A549 (cell line): ENCODE measurements around the gene LRCH1. TPM values are rescaled to one million over a fixed set of nuclear protein-coding genes. Genes with fewer than 3 reads are reported as not detected.
A peak's percentile ranks its signal among the peaks of the same experiment; 100 is the strongest.

Experiments used
- ATAC-seq, 2 experiments: fragments of 200-7000 bp in 1 of 2; fragments of >200 bp in 1 of 2; cut with Nextera tagmentation in 1 of 2; cut with Tn5 transposase in 1 of 2; 3 replicates each; pipeline versions ENCODE4 v1.8.0 to v1.9.1; 2018 to 2020; ENCODE audit warnings: mild to moderate bottlenecking in 1 of 2, moderate library complexity in 1 of 2
- CTCF ChIA-PET: fragments of 300-600 bp; sonication (Branson Sonifier 250); formaldehyde crosslinking; extraction: SDS; loops from one replicate; lab custom pipeline; 2021; ENCODE audit warnings: antibody characterized with exemption, inconsistent platforms; lab: Yijun Ruan, JAX
- POLR2A ChIA-PET: fragments of 350-600 bp; formaldehyde crosslinking; extraction: SDS; loops from one replicate; lab custom pipeline; 2021; ENCODE audit warnings: antibody characterized with exemption, inconsistent platforms; lab: Yijun Ruan, JAX
- DNase-seq, 2 experiments: peaks; one replicate each; pipeline versions ENCODE4 v3.0.0 to v3.0.0-alpha.2; 2011 to 2016; ENCODE audit warnings: low read depth in 1 of 2, low spot score in 1 of 2
- FAIRE-seq: peaks from 2 replicates; lab custom pipeline; 2011; peaks lifted over from hg19 to GRCh38; lab: Jason Lieb, UNC
- H3K27ac ChIP-seq, 2 experiments: fragments of >200 bp; sonication (Bioruptor Twin); formaldehyde crosslinking; 3 replicates each; pipeline ENCODE4 v1.5.1; 2016 to 2017
- H3K4me1 ChIP-seq: fragments of >200 bp; sonication (Bioruptor Twin); formaldehyde crosslinking; 3 replicates; pipeline ENCODE4 v1.6.1; 2016
- H3K4me2 ChIP-seq: fragments of >200 bp; sonication (Bioruptor Twin); formaldehyde crosslinking; 3 replicates; pipeline ENCODE4 v1.6.1; 2016
- H3K4me3 ChIP-seq: fragments of >200 bp; sonication (Bioruptor Twin); formaldehyde crosslinking; 3 replicates; pipeline ENCODE4 v1.5.1; 2016
- H3K9me3 ChIP-seq: fragments of >200 bp; sonication (Bioruptor Twin); formaldehyde crosslinking; 3 replicates; pipeline ENCODE4 v1.6.1; 2016
- ATOH8 ChIP-seq: fragments of 250-450 bp; sonication (Bioruptor Pico); IDR thresholded peaks from 2 replicates; pipeline ENCODE4 v1.5.0; 2020; ENCODE audit warnings: low read depth, mild to moderate bottlenecking, moderate library complexity
- BCL3 ChIP-seq: fragments of >200 bp; sonication (Bioruptor Twin); formaldehyde crosslinking; IDR thresholded peaks from 3 replicates; pipeline ENCODE4 v1.6.1; 2016
- BHLHE40 ChIP-seq: IDR thresholded peaks from 2 replicates; pipeline ENCODE4 v1.6.1; 2012; ENCODE audit warnings: low read depth, low read length, inconsistent platforms
- CBX2 ChIP-seq: fragments of 200-600 bp; sonication (generic); IDR thresholded peaks from 2 replicates; pipeline ENCODE4 v1.6.1; 2016; ENCODE audit warnings: low read depth, mild to moderate bottlenecking, borderline replicate concordance
- CHD2 ChIP-seq: fragments of 150-350 bp; IDR thresholded peaks from 2 replicates; pipeline ENCODE4 v1.6.1; 2014; ENCODE audit warnings: low read length; ENCODE audit not compliant: partially characterized antibody
- CHD4 ChIP-seq: fragments of 200-600 bp; sonication (generic); IDR thresholded peaks from 2 replicates; pipeline ENCODE4 v1.6.1; 2016; ENCODE audit warnings: antibody characterized with exemption, mild to moderate bottlenecking, borderline replicate concordance
- EHF ChIP-seq: fragments of 250-450 bp; sonication (Bioruptor Pico); IDR thresholded peaks from 2 replicates; pipeline ENCODE4 v1.5.0; 2020; ENCODE audit warnings: mild to moderate bottlenecking
- ELK1 ChIP-seq: fragments of 150-350 bp; IDR thresholded peaks from 2 replicates; pipeline ENCODE4 v1.6.1; 2014; ENCODE audit warnings: low read depth, mild to moderate bottlenecking, low read length
- FOSB ChIP-seq: fragments of 250-450 bp; sonication (Bioruptor Pico); IDR thresholded peaks from 2 replicates; pipeline ENCODE4 v1.5.0; 2020; ENCODE audit warnings: mild to moderate bottlenecking, moderate library complexity
- HEYL ChIP-seq: fragments of 250-450 bp; sonication (Bioruptor Pico); IDR thresholded peaks from 2 replicates; pipeline ENCODE4 v1.8.0; 2021; ENCODE audit warnings: mild to moderate bottlenecking, moderate library complexity
- JUNB ChIP-seq: fragments of >200 bp; sonication (Bioruptor Twin); formaldehyde crosslinking; IDR thresholded peaks from 2 replicates; pipeline ENCODE4 v1.6.1; 2016
- KDM1A ChIP-seq: fragments of 200-600 bp; sonication (generic); IDR thresholded peaks from 2 replicates; pipeline ENCODE4 v1.6.1; 2016; ENCODE audit warnings: low read depth, mild to moderate bottlenecking
- MAX ChIP-seq: IDR thresholded peaks from 2 replicates; pipeline ENCODE4 v1.6.1; 2012
- NPAS2 ChIP-seq: fragments of 250-450 bp; sonication (Bioruptor Pico); IDR thresholded peaks from 2 replicates; pipeline ENCODE4 v1.8.0; 2022; ENCODE audit warnings: mild to moderate bottlenecking, moderate library complexity, borderline replicate concordance
- PHF8 ChIP-seq: fragments of 200-600 bp; sonication (generic); IDR thresholded peaks from 2 replicates; pipeline ENCODE4 v1.6.1; 2016; ENCODE audit warnings: low read depth, mild to moderate bottlenecking, antibody characterized with exemption, moderate library complexity, borderline replicate concordance
- RAD21 ChIP-seq, 2 experiments: fragments of >200 bp in 1 of 2; sonication (Bioruptor Twin) in 1 of 2; formaldehyde crosslinking in 1 of 2; IDR thresholded peaks in 1 of 2; conservative IDR thresholded peaks in 1 of 2; 2 replicates in 1 of 2; 3 replicates in 1 of 2; pipeline ENCODE4 v1.6.1; 2012 to 2018; ENCODE audit warnings: inconsistent platforms in 1 of 2
- SMC3 ChIP-seq: fragments of >200 bp; sonication (Bioruptor Twin); formaldehyde crosslinking; IDR thresholded peaks from 3 replicates; pipeline ENCODE4 v1.6.1; 2018; ENCODE audit warnings: inconsistent platforms
- TFCP2L1 ChIP-seq: fragments of 250-450 bp; sonication (Bioruptor Pico); IDR thresholded peaks from 2 replicates; pipeline ENCODE4 v1.5.0; 2021; ENCODE audit warnings: mild to moderate bottlenecking
- ZFP36 ChIP-seq: fragments of 450-650 bp; IDR thresholded peaks from 2 replicates; pipeline ENCODE4 v1.6.1; 2014; ENCODE audit warnings: borderline replicate concordance; ENCODE audit not compliant: partially characterized antibody
- ZSCAN20 ChIP-seq: fragments of 250-450 bp; sonication (Bioruptor Pico); IDR thresholded peaks from 2 replicates; pipeline ENCODE4 v1.8.0; 2022; ENCODE audit warnings: mild to moderate bottlenecking, moderate library complexity
- WGBS: methylation state at CpG from one replicate; pipeline ENCODE4 v1.1.6; 2017; ENCODE audit errors: missing lambda C conversion rate; 5-methylcytosine and 5-hydroxymethylcytosine counted together
- polyA plus RNA-seq, 4 experiments: library from polyadenylated mRNA; depleted of rRNA in 3 of 4; stranded (reverse); fragments of >200 nt; fragmentation: RNase III in 1 of 4; extraction: RNeasy Plus Mini Kit Qiagen cat#74134 plus additional on column Dnase treatment in 1 of 4; gene quantifications; 2 replicates in 3 of 4; 3 replicates in 1 of 4; pipeline ENCODE4 v1.2.3, GENCODE V29; 2011 to 2017

Gene LRCH1
- polyA plus RNA-seq, 2 of the 4 experiments (the other 2 are of a cell fraction): 8.5 to 16.4 TPM

GRCh38 chr13:46596466-46596865, 43.5 kb downstream of the LRCH1 start:
- Histone ChIP-seq H3K4me3 (no peak overlapping the region), H3K9me3 (no peaks in the 10 kb centered on the region), H3K4me1 (peaks cover 47% of the 10 kb centered on the region), H3K4me2 (no peak overlapping the region; the same call in 2 of the 3 replicates), H3K27ac (peak overlapping the region in 1 of 2 experiments; percentile 44; a peak in 1 of 6 replicates)
- POLR2A ChIA-PET: no interaction called here
- ATAC-seq: no peak
- no peak for FAIRE-seq
- TF ChIP-seq ZFP36 (no peak), TFCP2L1 (CRISPR knock-in tag) (no peak), ATOH8 (CRISPR knock-in tag) (no peak), CHD4 (no peak), HEYL (CRISPR knock-in tag) (no peak)
- CTCF ChIA-PET: interaction anchor here (1.0 to 1.5 kb wide), 3 partner anchors 18 to 125 kb away, joined by 3 to 6 read pairs (median 3); no protein-coding TSS in a partner anchor
- DNase-seq: no peak
- 96% methylated on average over 6 of the region's 6 CpGs for WGBS

GRCh38 chr13:46598140-46598819, 45.3 kb downstream of the LRCH1 start:
- ATAC-seq: no peak
- no peak for TF ChIP-seq CHD4
- POLR2A ChIA-PET: no interaction called here
- no peak overlapping the region for H3K4me3 ChIP-seq
- FAIRE-seq: no peak
- DNase-seq: no peak
- H3K27ac ChIP-seq: no peak overlapping the region
- peaks cover 65% of the 10 kb centered on the region for H3K4me1 ChIP-seq
- 96% methylated on average over 7 of the region's 7 CpGs for WGBS
- no peaks in the 10 kb centered on the region for H3K9me3 ChIP-seq
- H3K4me2 ChIP-seq: no peak overlapping the region
- CTCF ChIA-PET: no interaction called here

GRCh38 chr13:46598820-46599180, 45.8 kb downstream of the LRCH1 start:
- DNase-seq (no peak), FAIRE-seq (no peak), ATAC-seq (no peak)
- Histone ChIP-seq H3K4me3 (no peak overlapping the region), H3K27ac (no peak overlapping the region), H3K4me2 (no peak overlapping the region), H3K9me3 (no peaks in the 10 kb centered on the region), H3K4me1 (peaks cover 65% of the 10 kb centered on the region)
- ChIA-PET CTCF (no interaction called here), POLR2A (no interaction called here)
- TF ChIP-seq JUNB (no peak), ZSCAN20 (CRISPR knock-in tag) (no peak), EHF (no peak), SMC3 (no peak), CBX2 (no peak), PHF8 (no peak)
- WGBS: 91% methylated on average over 2 of the region's 2 CpGs

GRCh38 chr13:46600943-46601311, 48.0 kb downstream of the LRCH1 start:
- H3K9me3 ChIP-seq: no peaks in the 10 kb centered on the region
- TF ChIP-seq CHD4 (no peak), KDM1A (no peak), RAD21 (conservative IDR thresholded peaks at IDR 0.05 in 1 of 2, IDR thresholded peaks at IDR 0.05 in 1 of 2) (no peak), ZSCAN20 (CRISPR knock-in tag) (no peak), BHLHE40 (no peak), CHD2 (no peak), ZFP36 (no peak), ATOH8 (CRISPR knock-in tag) (no peak), FOSB (CRISPR knock-in tag) (no peak), MAX (no peak), JUNB (no peak), PHF8 (no peak), BCL3 (no peak), ELK1 (no peak), NPAS2 (CRISPR knock-in tag) (no peak)
- ChIA-PET CTCF (interaction anchor here (0.8 kb wide), 1 partner anchor 10 kb away, joined by 3 read pairs; no protein-coding TSS in a partner anchor), POLR2A (no interaction called here)
- peaks cover 65% of the 10 kb centered on the region for H3K4me1 ChIP-seq
- H3K27ac ChIP-seq: peak overlapping the region; percentile 62 to 69
- H3K4me3 ChIP-seq: no peak overlapping the region
- peak overlapping the region; percentile 66 for H3K4me2 ChIP-seq
- FAIRE-seq (no peak), ATAC-seq (peak in 1 of 2 experiments; percentile 24; a peak in 1 of 6 replicates), DNase-seq (no peak)
- WGBS: 71% methylated on average over 3 of the region's 3 CpGs
